HCT116 (cell line): ENCODE measurements around the gene PRKD2. TPM values are rescaled to one million over a fixed set of nuclear protein-coding genes. Genes with fewer than 3 reads are reported as not detected.

Source experiments
- ATAC-seq: fragments of 200-7000 bp; cut with Tn5 transposase; 2 replicates; pipeline ENCODE4 v1.9.1; 2020; ENCODE audit warnings: mild to moderate bottlenecking, moderate library complexity
- BruUV-seq: library from RNA; stranded (reverse); fragments of 400-500 nt; replicated peaks from 2 replicates; lab custom pipeline; 2021; lab: Mats Ljungman, UMichigan
- CTCF ChIA-PET: fragments of 300-600 bp; sonication (Branson Sonifier 250); formaldehyde crosslinking; loops from one replicate; lab custom pipeline; 2021; ENCODE audit warnings: antibody characterized with exemption; lab: Charles Lee
- POLR2A ChIA-PET: fragments of 300-600, 350-600 bp; sonication (Branson Sonifier 250); formaldehyde crosslinking; loops from one replicate; lab custom pipeline; 2021; ENCODE audit warnings: antibody characterized with exemption; lab: Charles Lee
- RAD21 ChIA-PET, 2 experiments: fragments of 300-600 bp; sonication (Branson Sonifier 250); formaldehyde crosslinking; loops; one replicate each; lab custom pipeline; 2023; ENCODE audit warnings: low total read pairs in 2 of 2; ENCODE audit not compliant: uncharacterized antibody in 2 of 2, unreplicated experiment in 2 of 2, low non-redundant PET in 1 of 2; lab: Charles Lee
- DNase-seq: peaks from one replicate; pipeline ENCODE4 v3.0.0-alpha.2; 2010; ENCODE audit warnings: low read depth, low spot score
- H2AFZ ChIP-seq: fragments of 200-600 bp; shearing (Covaris generic), sonication (generic); 2 replicates; pipeline ENCODE4 v1.6.1; 2017; ENCODE audit warnings: low read depth, mixed run types, mixed read lengths, antibody characterized with exemption, low read length; ENCODE audit not compliant: poor library complexity, severe bottlenecking
- H3K27ac ChIP-seq: 2 replicates; pipeline ENCODE4 v1.5.1; 2012; ENCODE audit warnings: low read depth, low read length
- H3K27me3 ChIP-seq: fragments of 200-600 bp; sonication (generic); 2 replicates; pipeline ENCODE4 v1.6.1; 2016; ENCODE audit warnings: mixed run types, low read length, mixed read lengths; ENCODE audit not compliant: insufficient read depth
- H3K36me3 ChIP-seq, 2 experiments: fragments of 200-500 bp in 1 of 2; fragments of 200-600 bp in 1 of 2; sonication (Bioruptor generic) in 1 of 2; sonication (generic) in 1 of 2; 2 replicates each; pipeline versions ENCODE4 v1.5.1 to v1.6.1; 2014 to 2016; ENCODE audit warnings: low read length in 2 of 2, inconsistent platforms in 1 of 2, mixed read lengths in 1 of 2, mixed run types in 1 of 2; ENCODE audit not compliant: insufficient read depth in 2 of 2, control insufficient read depth in 1 of 2
- H3K4me1 ChIP-seq, 2 experiments: fragments of 200-600 bp in 1 of 2; sonication (generic) in 1 of 2; 2 replicates each; pipeline versions ENCODE4 v1.5.1 to v1.6.1; 2012 to 2017; ENCODE audit warnings: low read length in 2 of 2, inconsistent platforms in 1 of 2, mild to moderate bottlenecking in 1 of 2, mixed read lengths in 1 of 2, mixed run types in 1 of 2, moderate library complexity in 1 of 2; ENCODE audit not compliant: insufficient read depth in 2 of 2, control insufficient read depth in 1 of 2
- H3K4me2 ChIP-seq: fragments of 200-600 bp; sonication (generic); 2 replicates; pipeline ENCODE4 v1.6.1; 2017; ENCODE audit warnings: mixed run types, low read length, mixed read lengths
- H3K4me3 ChIP-seq, 2 experiments: fragments of 200-600 bp in 1 of 2; sonication (generic) in 1 of 2; replicated peaks in 1 of 2; 2 replicates each; pipeline ENCODE4 v1.5.1; 2011 to 2016; ENCODE audit warnings: low read length in 2 of 2, control low read depth in 1 of 2, low read depth in 1 of 2, mild to moderate bottlenecking in 1 of 2, mixed read lengths in 1 of 2, mixed run types in 1 of 2
- H3K79me2 ChIP-seq: fragments of 200-600 bp; sonication (generic); 2 replicates; pipeline ENCODE4 v1.6.1; 2017; ENCODE audit warnings: mild to moderate bottlenecking, mixed run types, low read length, moderate library complexity, mixed read lengths; ENCODE audit not compliant: insufficient read depth
- H3K9ac ChIP-seq: fragments of 200-600 bp; sonication (generic); 2 replicates; pipeline ENCODE4 v1.6.1; 2016; ENCODE audit warnings: low read length, mixed read lengths
- H3K9me2 ChIP-seq: fragments of 200-600 bp; sonication (generic), shearing (Covaris generic); 2 replicates; pipeline ENCODE4 v1.6.1; 2017; ENCODE audit warnings: mixed run types, mild to moderate bottlenecking, moderate library complexity; ENCODE audit not compliant: insufficient read depth
- H3K9me3 ChIP-seq, 2 experiments: fragments of 200-500 bp in 1 of 2; fragments of 200-600 bp in 1 of 2; sonication (Bioruptor generic) in 1 of 2; sonication (generic) in 1 of 2; 2 replicates each; pipeline ENCODE4 v1.6.1; 2014 to 2017; ENCODE audit warnings: low read length in 2 of 2, mixed read lengths in 2 of 2, inconsistent platforms in 1 of 2, low read depth in 1 of 2, mild to moderate bottlenecking in 1 of 2, mixed run types in 1 of 2, moderate library complexity in 1 of 2; ENCODE audit not compliant: control insufficient read depth in 1 of 2, insufficient read depth in 1 of 2
- H4K20me1 ChIP-seq: fragments of 200-600 bp; sonication (generic), shearing (Covaris generic); 2 replicates; pipeline ENCODE4 v1.6.1; 2017; ENCODE audit warnings: mixed run types, mild to moderate bottlenecking, moderate library complexity; ENCODE audit not compliant: insufficient read depth
- CBX3 ChIP-seq: IDR thresholded peaks from 2 replicates; pipeline ENCODE4 v1.6.1; 2012; ENCODE audit warnings: low read depth
- CEBPB ChIP-seq: IDR thresholded peaks from 2 replicates; pipeline ENCODE4 v1.6.1; 2012; ENCODE audit warnings: low read depth
- CTCF ChIP-seq, 3 experiments: fragments of 200-600 bp in 1 of 3; sonication (generic) in 1 of 3; IDR thresholded peaks in 2 of 3; conservative IDR thresholded peaks in 1 of 3; 2 replicates each; pipeline ENCODE4 v1.5.1; 2012 to 2017; ENCODE audit warnings: low read depth in 2 of 3, low read length in 2 of 3, antibody characterized with exemption in 1 of 3, borderline replicate concordance in 1 of 3, control low read depth in 1 of 3, mild to moderate bottlenecking in 1 of 3, mixed read lengths in 1 of 3, mixed run types in 1 of 3, moderate library complexity in 1 of 3; ENCODE audit not compliant: insufficient read depth in 1 of 3
- EGR1 ChIP-seq: IDR thresholded peaks from 2 replicates; pipeline ENCODE4 v1.6.1; 2012; ENCODE audit warnings: low read depth
- EZH2 ChIP-seq: fragments of 200-600 bp; sonication (generic); IDR thresholded peaks from 2 replicates; pipeline ENCODE4 v1.6.1; 2017; ENCODE audit warnings: antibody characterized with exemption, mixed run types
- EZH2phosphoT487 ChIP-seq: fragments of 200-600 bp; IDR thresholded peaks from 2 replicates; pipeline ENCODE4 v1.6.1; 2018; ENCODE audit warnings: antibody characterized with exemption, borderline replicate concordance
- POLR2AphosphoS5 ChIP-seq: IDR thresholded peaks from 2 replicates; pipeline ENCODE4 v1.6.1; 2011; ENCODE audit warnings: mild to moderate bottlenecking, low read depth, low read length, moderate library complexity
- RAD21 ChIP-seq: IDR thresholded peaks from 2 replicates; pipeline ENCODE4 v1.6.1; 2012; ENCODE audit warnings: low read depth, mild to moderate bottlenecking
- REST ChIP-seq: IDR thresholded peaks from 2 replicates; pipeline ENCODE4 v1.6.1; 2012; ENCODE audit warnings: low read depth
- SIN3A ChIP-seq: IDR thresholded peaks from 2 replicates; pipeline ENCODE4 v1.6.1; 2012; ENCODE audit warnings: low read depth
- SRF ChIP-seq: IDR thresholded peaks from 2 replicates; pipeline ENCODE4 v1.6.1; 2012; ENCODE audit warnings: low read depth
- TCF7L2 ChIP-seq: IDR thresholded peaks from 2 replicates; pipeline ENCODE4 v1.7.0; 2011; ENCODE audit warnings: borderline replicate concordance, inconsistent platforms; ENCODE audit not compliant: insufficient read depth, insufficient read length; ENCODE audit errors: extremely low read depth
- YY1 ChIP-seq: IDR thresholded peaks from 2 replicates; pipeline ENCODE4 v1.6.1; 2011; ENCODE audit warnings: low read length, low read depth, moderate library complexity, mild to moderate bottlenecking; ENCODE audit not compliant: insufficient replicate concordance; ENCODE audit errors: extremely low read depth
- ZNF274 ChIP-seq: fragments of 200-500 bp; sonication (Bioruptor generic); IDR thresholded peaks from 2 replicates; pipeline ENCODE4 v1.6.1; 2014; ENCODE audit warnings: mild to moderate bottlenecking, low read depth, low read length, inconsistent platforms
- intact Hi-C: fragments of 100-400 bp; cut with micrococcal nuclease; formaldehyde crosslinking; loops from 2 replicates; pipeline ENCODE4 v1.10.0; 2022
- total RNA-seq: library from RNA; stranded (reverse); gene quantifications from one replicate; pipeline ENCODE4 v1.2.1, GENCODE V29; 2021; ENCODE audit not compliant: unreplicated experiment

PRKD2 gene
- total RNA-seq, 1 experiment from 2014 or later = 73.5 TPM

GRCh38 chr19:46756544-46756888 lies 39.6 kb upstream of the PRKD2 start:
- intact Hi-C loops = no loop called here
- BruUV-seq = no TSS peak

More at GRCh38 chr19:46756544-46756888, 39.6 kb upstream of the PRKD2 start:
- Histone ChIP-seq H3K4me1 (peaks cover 8 to 21% of the 10 kb centered on the region in 2 experiments), H3K79me2 (no peaks in the 10 kb centered on the region), H3K4me2 (no peak overlapping the region), H2AFZ (no peak overlapping the region), H3K27ac (no peak overlapping the region), H3K36me3 (peaks cover 0 to 2% of the 10 kb centered on the region in 2 experiments; a peak in 1 of 4 replicates), H3K9me2 (no peaks in the 10 kb centered on the region), H4K20me1 (no peaks in the 10 kb centered on the region), H3K27me3 (no peaks in the 10 kb centered on the region), H3K4me3 (no peak overlapping the region), H3K9me3 (no peaks in the 10 kb centered on the region), H3K9ac (no peak overlapping the region)
- POLR2A ChIA-PET = no interaction called here
- TF ChIP-seq SIN3A (no peak), CEBPB (no peak), TCF7L2 (no peak), EZH2 (no peak), EGR1 (no peak), SRF (no peak), CTCF (IDR thresholded peaks at IDR 0.05 in 2 of 3, conservative IDR thresholded peaks at IDR 0.05 in 1 of 3; ENCODE audit: borderline replicate concordance in 1 of 3, insufficient read depth in 1 of 3, low read depth in 2 of 3, low read length in 2 of 3) (no peak), ZNF274 (no peak), POLR2AphosphoS5 (no peak), CBX3 (no peak), EZH2phosphoT487 (no peak), YY1 (no peak), REST (no peak), RAD21 (no peak)
- DNase-seq = no peak
- no peak for ATAC-seq
- RAD21 ChIA-PET = interaction anchor here in 1 of 2 experiments (0.7 kb wide), 1 partner anchor 24 kb away, joined by 6 read pairs; no protein-coding TSS in a partner anchor
- CTCF ChIA-PET = no interaction called here
